Activated CD4-positive, alpha-beta T cell treated with anti-CD3 and anti-CD28 coated beads, Interleukin-2, amount 50 U/mL, for 1 hour (primary cell): ENCODE data around the gene MN1.

ENCODE experiments used
- DNase-seq: peaks from one replicate; pipeline ENCODE4 v3.0.0-alpha.2; 2020

Gene MN1

GRCh38 chr22:27731621-27732020, 69.9 kb downstream of the MN1 start:
- no peak for DNase-seq

- DNase-seq = no peak
Measured at GRCh38 chr22:27730641-27731433, 70.7 kb downstream of the MN1 start.

- DNase-seq = no peak
Measured at GRCh38 chr22:27729246-27729645, 72.3 kb downstream of the MN1 start.

- DNase-seq = no peak
Measured at GRCh38 chr22:27727673-27728451, 73.7 kb downstream of the MN1 start.

- no peak for DNase-seq
Measured at GRCh38 chr22:27726686-27727449, 74.7 kb downstream of the MN1 start.

GRCh38 chr22:27726331-27726685, 75.2 kb downstream of the MN1 start:
- DNase-seq = no peak

GRCh38 chr22:27725661-27726060, 75.9 kb downstream of the MN1 start:
- DNase-seq = no peak

GRCh38 chr22:27724709-27725108, 76.8 kb downstream of the MN1 start:
- no peak for DNase-seq

GRCh38 chr22:27724157-27724556, 77.4 kb downstream of the MN1 start:
- no peak for DNase-seq

- no peak for DNase-seq
Measured at GRCh38 chr22:27723708-27724107, 77.8 kb downstream of the MN1 start.

- no peak for DNase-seq
Measured at GRCh38 chr22:27723158-27723557, 78.4 kb downstream of the MN1 start.

- no peak for DNase-seq
Measured at GRCh38 chr22:27720860-27721259, 80.7 kb downstream of the MN1 start.

- DNase-seq = no peak
Measured at GRCh38 chr22:27719535-27720227, 81.9 kb downstream of the MN1 start.

GRCh38 chr22:27719036-27719347, 82.6 kb downstream of the MN1 start:
- DNase-seq = no peak

- DNase-seq = no peak
Measured at GRCh38 chr22:27718186-27719035, 83.1 kb downstream of the MN1 start.

- DNase-seq = no peak
Measured at GRCh38 chr22:27717094-27717493, 84.5 kb downstream of the MN1 start.

GRCh38 chr22:27716074-27716473, 85.5 kb downstream of the MN1 start:
- no peak for DNase-seq

GRCh38 chr22:27715106-27715505, 86.5 kb downstream of the MN1 start:
- no peak for DNase-seq

GRCh38 chr22:27714068-27714467, 87.5 kb downstream of the MN1 start:
- no peak for DNase-seq

- DNase-seq = no peak
Measured at GRCh38 chr22:27713461-27713860, 88.1 kb downstream of the MN1 start.

- no peak for DNase-seq
Measured at GRCh38 chr22:27711756-27712155, 89.8 kb downstream of the MN1 start.

GRCh38 chr22:27711012-27711411, 90.5 kb downstream of the MN1 start:
- DNase-seq = no peak
